GM23248 (cell line): ENCODE measurements around the gene TBX5. TPM values are rescaled to one million over a fixed set of nuclear protein-coding genes. Genes with fewer than 3 reads are reported as not detected.

ENCODE experiments used
- DNase-seq: peaks from one replicate; pipeline ENCODE4 v3.0.0-alpha.2; 2015
- H2AFZ ChIP-seq: fragments of 200-600 bp; sonication (generic); 2 replicates; pipeline ENCODE4 v1.6.1; 2016; ENCODE audit warnings: antibody characterized with exemption
- H3F3A ChIP-seq: fragments of 200-600 bp; sonication (generic); 2 replicates; pipeline ENCODE4 v1.6.1; 2016; ENCODE audit warnings: mild to moderate bottlenecking, antibody characterized with exemption, mixed run types; ENCODE audit not compliant: insufficient read depth
- H3K27ac ChIP-seq: fragments of 200-600 bp; sonication (generic); 2 replicates; pipeline ENCODE4 v1.5.1; 2016; ENCODE audit warnings: mild to moderate bottlenecking
- H3K27me3 ChIP-seq: fragments of 200-600 bp; sonication (generic); replicated peaks from 2 replicates; pipeline ENCODE4 v1.6.1; 2016; ENCODE audit warnings: mild to moderate bottlenecking; ENCODE audit not compliant: insufficient read depth
- H3K36me3 ChIP-seq: fragments of 200-600 bp; sonication (generic); 2 replicates; pipeline ENCODE4 v1.6.1; 2016; ENCODE audit warnings: low read depth, mild to moderate bottlenecking
- H3K4me1 ChIP-seq: fragments of 200-600 bp; sonication (generic); 2 replicates; pipeline ENCODE4 v1.6.1; 2016; ENCODE audit warnings: mild to moderate bottlenecking; ENCODE audit not compliant: insufficient read depth
- H3K4me2 ChIP-seq: fragments of 200-600 bp; sonication (generic); one replicate; pipeline ENCODE4 v1.6.1; 2016; ENCODE audit warnings: mild to moderate bottlenecking; ENCODE audit not compliant: unreplicated experiment
- H3K4me3 ChIP-seq: fragments of 200-600 bp; sonication (generic); 2 replicates; pipeline ENCODE4 v1.5.1; 2016; ENCODE audit warnings: mild to moderate bottlenecking
- H3K79me2 ChIP-seq: fragments of 200-600 bp; sonication (generic); 2 replicates; pipeline ENCODE4 v1.6.1; 2016; ENCODE audit warnings: mild to moderate bottlenecking; ENCODE audit not compliant: insufficient read depth
- H3K9ac ChIP-seq: fragments of 200-600 bp; sonication (generic); 2 replicates; pipeline ENCODE4 v1.6.1; 2016; ENCODE audit warnings: mild to moderate bottlenecking
- H3K9me2 ChIP-seq: fragments of 200-600 bp; sonication (generic); 2 replicates; pipeline ENCODE4 v1.6.1; 2016; ENCODE audit warnings: mixed run types, mild to moderate bottlenecking, moderate library complexity; ENCODE audit not compliant: insufficient read depth
- H3K9me3 ChIP-seq: fragments of 200-600 bp; sonication (generic); one replicate; pipeline ENCODE4 v1.6.1; 2017; ENCODE audit warnings: low read depth
- H4K20me1 ChIP-seq: fragments of 200-600 bp; sonication (generic); 2 replicates; pipeline ENCODE4 v1.6.0; 2016; ENCODE audit not compliant: insufficient read depth
- EZH2 ChIP-seq: fragments of 200-600 bp; sonication (generic); IDR thresholded peaks from 2 replicates; pipeline ENCODE4 v1.6.1; 2018; ENCODE audit warnings: antibody characterized with exemption, mild to moderate bottlenecking; ENCODE audit not compliant: insufficient read depth, poor library complexity, severe bottlenecking
- EZH2phosphoT487 ChIP-seq: fragments of 200-600 bp; sonication (generic); IDR thresholded peaks from 2 replicates; pipeline ENCODE4 v1.6.1; 2018; ENCODE audit warnings: antibody characterized with exemption, moderate library complexity, mild to moderate bottlenecking, low read depth; ENCODE audit not compliant: insufficient read depth
- WGBS, 2 experiments: methylation state at CpG; one replicate each; pipeline ENCODE4 v1.1.6; 2015 to 2017; ENCODE audit warnings: low lambda C conversion rate in 2 of 2, low coverage in 1 of 2; ENCODE audit errors: missing lambda C conversion rate in 2 of 2; 5-methylcytosine and 5-hydroxymethylcytosine counted together
- in situ Hi-C: fragments of 300-500 bp; cut with MboI; formaldehyde crosslinking; loops from 2 replicates; pipeline ENCODE4 v1.15.0; 2020
- polyA plus RNA-seq: library from polyadenylated mRNA; unstranded; fragments of >200 nt; fragmentation: Nextera tagmentation; extraction: Ambion mirVana; gene quantifications from 2 replicates; pipeline ENCODE4 v1.2.1, GENCODE V29; 2016
- total RNA-seq: library from RNA; depleted of rRNA; stranded (reverse); fragments of >200 nt; shearing (Covaris generic); gene quantifications from 2 replicates; pipeline ENCODE4 v1.2.3, GENCODE V29; 2014

Gene TBX5
- total and polyA plus RNA-seq, 2 experiments from 2014 or later, result 24.5 to 30.0 TPM

DNA sequence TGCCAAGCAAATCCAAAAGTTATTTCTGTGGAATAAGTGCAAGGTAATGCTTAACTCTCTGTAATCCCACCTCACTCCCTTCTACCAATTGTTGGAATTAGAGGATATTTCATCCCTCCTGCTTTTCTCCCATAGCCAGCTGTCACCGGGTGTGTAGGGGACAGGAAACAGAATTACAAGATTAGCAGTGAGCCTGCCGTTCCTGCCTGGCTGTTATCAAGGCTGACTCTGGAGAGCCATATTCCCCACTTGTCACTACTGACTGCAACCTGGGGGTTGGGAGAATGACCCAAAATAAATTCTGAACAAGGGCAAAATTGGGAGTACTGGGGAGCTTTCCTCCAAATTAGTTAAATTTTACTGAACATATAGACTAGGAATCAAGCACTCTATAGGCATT is 24.8 kb downstream of the TBX5 start:
- DNase-seq, result no peak
- H2AFZ ChIP-seq, result no peak overlapping the region
- WGBS, 2 experiments, result 95 to 98% methylated on average over 2 of the region's 2 CpGs
- TF ChIP-seq EZH2phosphoT487 (no peak), EZH2 (no peak)
- no peaks in the 10 kb centered on the region for H4K20me1 ChIP-seq
- no peak overlapping the region for H3K9ac ChIP-seq
- no peaks in the 10 kb centered on the region for H3K9me3 ChIP-seq
- no peaks in the 10 kb centered on the region for H3K9me2 ChIP-seq
- no peak overlapping the region for H3K27ac ChIP-seq
- H3K4me2 ChIP-seq, result no peak overlapping the region
- H3K79me2 ChIP-seq, result peaks cover 33% of the 10 kb centered on the region
- H3K4me1 ChIP-seq, result no peaks in the 10 kb centered on the region
- H3K36me3 ChIP-seq, result peaks cover 61% of the 10 kb centered on the region
- in situ Hi-C loops, result no loop called here
- no peaks in the 10 kb centered on the region for H3K27me3 ChIP-seq
- no peak overlapping the region for H3K4me3 ChIP-seq
- peaks cover 6% of the 10 kb centered on the region for H3F3A ChIP-seq

DNA sequence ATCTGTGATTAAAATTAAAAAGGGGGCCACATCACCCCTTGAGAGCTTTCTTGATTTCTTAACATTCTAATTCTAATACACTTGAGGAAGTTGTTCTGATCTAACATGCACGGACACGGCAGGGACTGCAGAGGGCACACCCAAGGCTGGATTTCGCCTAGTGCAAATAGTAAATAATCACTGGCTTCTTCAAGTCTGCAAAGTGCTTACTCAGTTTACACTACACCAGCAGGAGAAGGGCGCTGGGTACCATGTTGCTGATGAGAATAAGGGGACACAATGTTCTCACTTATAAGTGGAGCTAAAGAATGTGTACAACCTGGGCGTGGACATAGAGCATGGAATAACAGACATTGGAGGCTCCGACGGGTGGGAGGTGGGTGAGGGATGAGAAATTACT is 34.2 kb downstream of the TBX5 start:
- H3K79me2 ChIP-seq, result peaks cover 9% of the 10 kb centered on the region; the same call in 1 of the 2 replicates
- H3K9me2 ChIP-seq, result no peaks in the 10 kb centered on the region
- in situ Hi-C loops, result no loop called here
- no peak overlapping the region for H3K4me2 ChIP-seq
- peaks cover 22% of the 10 kb centered on the region for H3F3A ChIP-seq
- no peak overlapping the region for H3K27ac ChIP-seq
- H3K9me3 ChIP-seq, result no peaks in the 10 kb centered on the region
- H3K36me3 ChIP-seq, result peaks cover 54% of the 10 kb centered on the region; the same call in 1 of the 2 replicates
- peaks cover 3% of the 10 kb centered on the region; the same call in 1 of the 2 replicates for H4K20me1 ChIP-seq
- H3K9ac ChIP-seq, result no peak overlapping the region
- no peak for TF ChIP-seq EZH2phosphoT487
- TF ChIP-seq EZH2, result no peak
- no peak for DNase-seq
- H3K4me3 ChIP-seq, result no peak overlapping the region
- no peaks in the 10 kb centered on the region for H3K27me3 ChIP-seq
- H3K4me1 ChIP-seq, result no peaks in the 10 kb centered on the region
- WGBS, 2 experiments, result 96 to 98% methylated on average over 7 of the region's 7 CpGs
- no peak overlapping the region for H2AFZ ChIP-seq

DNA sequence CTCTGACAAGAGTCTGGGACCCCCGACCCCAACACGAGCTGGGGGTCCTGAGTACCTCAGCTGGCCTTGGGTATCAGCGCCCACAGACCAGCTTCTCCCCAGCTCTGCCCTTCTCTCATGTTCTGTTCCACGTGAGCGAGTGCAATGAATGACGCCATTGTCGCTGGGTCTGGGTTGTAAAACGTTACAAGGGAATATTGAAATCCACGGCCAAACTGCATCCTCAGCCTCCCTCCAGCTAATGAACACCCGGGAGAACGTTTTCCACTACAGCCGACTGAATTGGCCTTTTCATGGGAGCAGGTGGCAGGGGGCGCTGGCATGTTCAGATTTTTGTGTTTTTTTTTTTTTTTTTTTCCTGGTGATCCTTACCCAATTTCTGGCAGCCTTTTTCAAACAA is 34.7 kb downstream of the TBX5 start:
- H3K9ac ChIP-seq, result no peak overlapping the region
- H2AFZ ChIP-seq, result no peak overlapping the region
- H3F3A ChIP-seq, result peaks cover 26% of the 10 kb centered on the region
- peaks cover 9% of the 10 kb centered on the region; the same call in 1 of the 2 replicates for H3K79me2 ChIP-seq
- TF ChIP-seq EZH2 (no peak), EZH2phosphoT487 (no peak)
- in situ Hi-C loops, result no loop called here
- no peaks in the 10 kb centered on the region for H3K9me3 ChIP-seq
- DNase-seq, result no peak
- H3K27ac ChIP-seq, result no peak overlapping the region
- no peak overlapping the region for H3K4me3 ChIP-seq
- 88% methylated on average over 13 of the region's 13 CpGs for WGBS, 2 experiments
- H3K9me2 ChIP-seq, result no peaks in the 10 kb centered on the region
- no peaks in the 10 kb centered on the region for H3K4me1 ChIP-seq
- peaks cover 3% of the 10 kb centered on the region; the same call in 1 of the 2 replicates for H4K20me1 ChIP-seq
- no peaks in the 10 kb centered on the region for H3K27me3 ChIP-seq
- no peak overlapping the region for H3K4me2 ChIP-seq
- peaks cover 58% of the 10 kb centered on the region; the same call in 1 of the 2 replicates for H3K36me3 ChIP-seq

DNA sequence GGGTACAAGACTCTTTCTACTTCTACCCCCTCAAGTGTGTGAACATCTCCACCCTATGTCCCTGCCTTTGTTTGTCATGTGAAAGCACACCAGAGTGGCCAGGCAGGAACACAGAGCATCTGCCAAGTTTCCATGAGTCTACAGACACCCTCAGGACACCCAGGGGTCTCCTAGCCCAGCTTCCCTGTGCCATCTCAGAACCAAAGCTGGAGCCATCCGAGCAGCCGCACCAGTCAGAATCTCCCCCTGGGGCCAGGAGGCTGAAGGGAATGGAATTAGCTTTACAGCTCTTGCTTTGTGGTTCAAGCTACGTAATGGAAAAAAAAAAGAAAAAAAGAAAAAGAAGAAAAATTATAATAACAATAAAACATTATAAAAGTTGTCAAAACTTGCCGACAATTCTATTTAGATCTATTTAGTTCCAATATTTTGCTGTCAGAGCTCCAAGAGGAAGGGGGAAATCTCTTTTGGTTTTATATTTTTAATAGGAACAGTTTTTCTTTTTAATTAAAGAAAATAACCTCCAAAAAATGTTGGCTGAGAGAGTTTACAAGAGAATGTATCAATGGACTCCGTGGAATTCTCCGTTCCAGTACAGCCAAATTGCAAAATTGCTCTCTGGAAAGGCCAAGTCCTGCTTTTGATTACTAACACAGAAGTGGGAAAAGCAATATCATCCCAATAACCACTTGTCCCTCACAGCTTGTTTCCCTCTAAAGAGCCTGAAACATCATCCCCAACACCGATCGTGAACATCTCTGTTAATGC is 37.1 kb downstream of the TBX5 start:
- H3K4me3 ChIP-seq, result no peak overlapping the region
- TF ChIP-seq EZH2phosphoT487 (no peak), EZH2 (no peak)
- no peaks in the 10 kb centered on the region; the same call in 1 of the 2 replicates for H3K79me2 ChIP-seq
- H3K9me3 ChIP-seq, result no peaks in the 10 kb centered on the region
- H3K36me3 ChIP-seq, result peaks cover 68% of the 10 kb centered on the region
- WGBS, 2 experiments, result 59 to 71% methylated on average over 8 of the region's 8 CpGs
- no peaks in the 10 kb centered on the region for H3K27me3 ChIP-seq
- in situ Hi-C loops, result no loop called here
- peaks cover 33% of the 10 kb centered on the region for H3F3A ChIP-seq
- H2AFZ ChIP-seq, result no peak overlapping the region
- H3K27ac ChIP-seq, result no peak overlapping the region
- H3K9me2 ChIP-seq, result no peaks in the 10 kb centered on the region
- H3K9ac ChIP-seq, result no peak overlapping the region
- peaks cover 3% of the 10 kb centered on the region; the same call in 1 of the 2 replicates for H4K20me1 ChIP-seq
- peak; percentile 32 for DNase-seq
- H3K4me1 ChIP-seq, result no peaks in the 10 kb centered on the region
- H3K4me2 ChIP-seq, result no peak overlapping the region
